Activated T-helper 2 cell treated with anti-CD3 and anti-CD28 coated beads, Interferon-gamma antibody, Interleukin-2, Interleukin-4, amounts not matched to agents 10 μg/mL and 5 μg/mL and 100 μg/mL, durations not matched to agents 14 hours and 24 hours and 36 hours (primary cell): ENCODE data around the gene TMEM151B. TPM values are rescaled to one million over a fixed set of nuclear protein-coding genes. Genes with fewer than 3 reads are reported as not detected.
A peak's percentile ranks its signal among the peaks of the same experiment; 100 is the strongest.

Source experiments
- DNase-seq: peaks from one replicate; pipeline ENCODE4 v3.0.0; 2021; ENCODE audit warnings: low spot score
- H3K27ac Mint-ChIP-seq: one replicate; pipeline ENCODE4 v1.8.0; 2021; ENCODE audit warnings: mixed read lengths
- H3K27me3 Mint-ChIP-seq: one replicate; pipeline ENCODE4 v1.8.0; 2021; ENCODE audit warnings: low read depth, mixed read lengths
- H3K36me3 Mint-ChIP-seq: one replicate; pipeline ENCODE4 v1.8.0; 2021; ENCODE audit warnings: low read depth, mixed read lengths
- H3K4me1 Mint-ChIP-seq: one replicate; pipeline ENCODE4 v1.8.0; 2021; ENCODE audit warnings: low read depth, mixed read lengths
- H3K4me3 Mint-ChIP-seq: one replicate; pipeline ENCODE4 v1.8.0; 2021; ENCODE audit warnings: low read depth, mild to moderate bottlenecking, moderate library complexity, mixed read lengths
- H3K9me3 Mint-ChIP-seq: one replicate; pipeline ENCODE4 v1.8.0; 2021; ENCODE audit warnings: mixed read lengths
- intact Hi-C: fragments of 100-400 bp; cut with micrococcal nuclease; formaldehyde crosslinking; loops from one replicate; pipeline ENCODE4 v1.15.1; 2023
- total RNA-seq: library from RNA; stranded (reverse); gene quantifications from 2 replicates; pipeline ENCODE4 v1.2.3, GENCODE V29; 2022

TMEM151B gene
- total RNA-seq, 1 donor from 2014 or later = not detected

- H3K27ac Mint-ChIP-seq = peak overlapping the region; percentile 99
- H3K4me3 Mint-ChIP-seq = peak overlapping the region; percentile 96
- H3K27me3 Mint-ChIP-seq = peaks cover 3% of the 10 kb centered on the region
- H3K4me1 Mint-ChIP-seq = peaks cover 50% of the 10 kb centered on the region
- no peak for DNase-seq
- peaks cover 75% of the 10 kb centered on the region for H3K36me3 Mint-ChIP-seq
- H3K9me3 Mint-ChIP-seq = no peaks in the 10 kb centered on the region
- intact Hi-C loops = no loop called here
Measured at GRCh38 chr6:44249082-44249748, 21.0 kb upstream of the TMEM151B start.

DNA sequence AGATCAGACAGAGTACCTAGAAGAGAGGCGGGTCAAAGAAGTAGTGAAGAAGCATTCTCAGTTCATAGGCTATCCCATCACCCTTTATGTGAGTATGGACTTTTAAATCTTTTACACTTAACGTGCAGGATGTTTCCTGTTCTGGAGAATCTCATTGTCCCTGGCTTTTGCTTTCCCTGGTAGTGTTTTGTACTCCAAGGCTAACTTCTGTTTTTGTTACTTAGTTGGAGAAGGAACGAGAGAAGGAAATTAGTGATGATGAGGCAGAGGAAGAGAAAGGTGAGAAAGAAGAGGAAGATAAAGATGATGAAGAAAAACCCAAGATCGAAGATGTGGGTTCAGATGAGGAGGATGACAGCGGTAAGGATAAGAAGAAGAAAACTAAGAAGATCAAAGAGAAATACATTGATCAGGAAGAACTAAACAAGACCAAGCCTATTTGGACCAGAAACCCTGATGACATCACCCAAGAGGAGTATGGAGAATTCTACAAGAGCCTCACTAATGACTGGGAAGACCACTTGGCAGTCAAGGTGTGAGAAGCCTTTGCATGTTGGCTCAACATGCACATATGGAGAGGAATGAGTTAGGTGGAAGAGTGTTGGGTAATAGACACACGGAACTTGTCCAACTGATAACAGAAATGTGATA lies 20.1 kb upstream of the TMEM151B start:
- H3K4me3 Mint-ChIP-seq = peak overlapping the region; percentile 96
- no peak for DNase-seq
- no peaks in the 10 kb centered on the region for H3K9me3 Mint-ChIP-seq
- intact Hi-C loops = no loop called here
- peaks cover 3% of the 10 kb centered on the region for H3K27me3 Mint-ChIP-seq
- H3K27ac Mint-ChIP-seq = peak overlapping the region; percentile 66
- H3K4me1 Mint-ChIP-seq = peaks cover 51% of the 10 kb centered on the region
- H3K36me3 Mint-ChIP-seq = peaks cover 85% of the 10 kb centered on the region

DNA sequence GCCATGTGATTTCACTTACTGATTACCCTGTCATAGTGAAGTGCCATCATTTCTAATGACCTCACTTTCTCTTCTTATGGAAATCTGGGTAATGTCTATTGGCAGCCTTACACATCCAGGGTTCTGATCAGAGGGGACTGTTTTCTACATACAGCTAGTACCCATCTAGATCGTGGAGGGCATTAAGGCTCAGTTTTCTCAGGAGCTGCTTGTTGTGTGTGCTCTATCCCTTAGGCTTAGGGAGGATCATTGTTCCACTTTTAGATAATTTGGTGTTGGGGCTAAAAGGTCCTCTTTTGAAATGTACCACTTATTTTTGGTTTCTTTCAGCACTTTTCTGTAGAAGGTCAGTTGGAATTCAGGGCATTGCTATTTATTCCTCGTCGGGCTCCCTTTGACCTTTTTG lies 19.5 kb upstream of the TMEM151B start:
- intact Hi-C loops = no loop called here
- DNase-seq = no peak
- H3K36me3 Mint-ChIP-seq = peaks cover 90% of the 10 kb centered on the region
- H3K4me3 Mint-ChIP-seq = peak overlapping the region; percentile 96
- H3K27ac Mint-ChIP-seq = no peak overlapping the region
- H3K4me1 Mint-ChIP-seq = peaks cover 51% of the 10 kb centered on the region
- no peaks in the 10 kb centered on the region for H3K9me3 Mint-ChIP-seq
- H3K27me3 Mint-ChIP-seq = peaks cover 3% of the 10 kb centered on the region

- no peak for DNase-seq
- H3K36me3 Mint-ChIP-seq = peaks cover 96% of the 10 kb centered on the region
- peaks cover 59% of the 10 kb centered on the region for H3K4me1 Mint-ChIP-seq
- H3K9me3 Mint-ChIP-seq = no peaks in the 10 kb centered on the region
- intact Hi-C loops = no loop called here
- peaks cover 2% of the 10 kb centered on the region for H3K27me3 Mint-ChIP-seq
- H3K27ac Mint-ChIP-seq = peak overlapping the region; percentile 25
- H3K4me3 Mint-ChIP-seq = peak overlapping the region; percentile 32
Measured at GRCh38 chr6:44251576-44252524, 18.4 kb upstream of the TMEM151B start.

- Mint-ChIP-seq H3K9me3 (no peaks in the 10 kb centered on the region), H3K36me3 (peaks cover 86% of the 10 kb centered on the region), H3K27me3 (no peaks in the 10 kb centered on the region), H3K27ac (peak overlapping the region; percentile 55), H3K4me1 (peaks cover 64% of the 10 kb centered on the region), H3K4me3 (peak overlapping the region; percentile 23)
- intact Hi-C loops = no loop called here
- DNase-seq = peak; percentile 49
Measured at GRCh38 chr6:44253307-44254101, 16.7 kb upstream of the TMEM151B start.

DNA sequence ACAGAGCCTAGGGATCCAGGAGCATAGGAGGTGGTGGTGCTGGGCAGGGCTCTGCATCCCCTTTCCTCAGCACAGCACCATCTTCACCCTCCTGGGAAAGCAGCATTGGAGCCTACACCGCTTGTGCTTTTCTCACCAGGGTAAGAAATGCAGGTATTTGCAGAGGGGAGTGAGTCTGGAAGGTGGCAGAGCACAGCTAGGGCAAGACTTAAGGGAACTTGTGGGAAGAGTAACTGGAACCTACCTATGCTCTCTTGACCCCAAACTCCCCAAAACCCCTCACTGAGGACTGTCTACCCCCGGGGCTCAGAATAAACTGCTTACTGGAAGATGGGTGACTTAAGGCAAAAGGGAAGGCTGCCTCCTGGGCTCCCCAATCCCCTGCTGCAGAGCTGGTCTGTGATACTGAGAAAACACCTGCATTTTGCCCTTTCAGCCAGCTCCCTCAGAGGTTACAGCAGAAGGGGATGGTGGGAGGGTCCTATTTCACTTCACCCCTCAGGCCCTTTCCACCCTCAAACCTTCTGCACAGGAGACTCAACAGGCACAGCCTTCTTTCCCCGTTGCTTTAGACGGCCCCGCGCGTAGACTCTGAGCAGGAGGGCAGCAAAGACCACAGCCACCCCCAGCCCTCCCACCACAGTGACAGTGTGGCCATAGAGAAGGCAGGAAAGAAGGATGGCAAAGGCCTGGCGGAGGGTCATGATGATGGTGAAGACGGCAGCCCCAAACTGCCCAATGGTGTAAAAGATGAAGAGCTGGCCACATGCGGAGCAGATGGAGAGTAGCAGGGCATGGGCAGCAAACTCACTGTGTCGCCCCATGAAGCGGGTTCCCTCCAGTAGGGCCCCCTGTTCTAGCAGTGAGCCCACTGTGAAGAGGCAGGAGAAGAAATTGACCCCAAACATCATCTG lies 15.8 kb upstream of the TMEM151B start:
- no peaks in the 10 kb centered on the region for H3K27me3 Mint-ChIP-seq
- H3K9me3 Mint-ChIP-seq = no peaks in the 10 kb centered on the region
- H3K4me1 Mint-ChIP-seq = peaks cover 63% of the 10 kb centered on the region
- intact Hi-C loops = loop anchor here (5.0 kb wide), 2 partner anchors 482 to 617 kb away; partner anchors contain the start of genes MAD2L1BP and VEGFA
- H3K4me3 Mint-ChIP-seq = peak overlapping the region; percentile 11
- no peak for DNase-seq
- H3K36me3 Mint-ChIP-seq = peaks cover 84% of the 10 kb centered on the region
- peak overlapping the region; percentile 72 for H3K27ac Mint-ChIP-seq

DNA sequence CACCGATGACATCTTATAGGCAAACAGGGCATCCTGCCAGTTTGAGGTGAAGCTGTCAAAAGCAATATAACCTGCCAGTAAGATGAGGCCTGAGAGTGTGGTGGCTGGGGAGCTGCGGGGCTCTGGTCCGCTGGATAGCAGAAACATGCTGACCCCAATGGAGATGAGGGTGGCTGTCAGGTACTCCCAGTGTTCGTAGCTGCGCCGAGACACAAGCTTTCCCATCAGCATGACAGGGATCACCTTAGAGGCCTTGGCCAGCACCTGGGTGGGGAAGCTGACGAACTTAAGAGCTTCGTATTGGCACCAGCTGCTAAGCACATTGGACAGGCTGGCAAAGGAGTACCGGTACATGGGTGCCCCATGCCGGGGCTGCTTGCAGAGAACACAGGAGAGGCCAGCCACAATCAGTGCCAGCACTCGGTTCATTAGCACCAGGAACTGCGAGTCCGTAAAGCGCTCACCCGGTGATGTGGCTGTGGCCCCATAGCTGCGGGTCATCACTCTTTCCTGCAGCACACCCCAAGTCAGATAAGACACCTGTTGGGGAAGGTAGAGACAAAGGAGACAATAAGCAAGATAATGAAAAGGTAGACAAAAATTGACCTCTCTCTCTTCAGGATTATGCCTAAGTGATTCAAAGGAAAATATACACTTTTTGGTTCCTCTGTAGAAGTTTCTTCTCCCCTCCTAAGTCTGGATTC lies 15.0 kb upstream of the TMEM151B start:
- Mint-ChIP-seq H3K4me3 (peak overlapping the region; percentile 84), H3K27ac (peak overlapping the region; percentile 72), H3K9me3 (no peaks in the 10 kb centered on the region), H3K4me1 (peaks cover 55% of the 10 kb centered on the region), H3K27me3 (no peaks in the 10 kb centered on the region), H3K36me3 (peaks cover 77% of the 10 kb centered on the region)
- intact Hi-C loops = loop anchor here (5.0 kb wide), 2 partner anchors 483 to 618 kb away; partner anchors contain the start of genes MAD2L1BP and VEGFA
- DNase-seq = no peak

- Mint-ChIP-seq H3K4me3 (peak overlapping the region; percentile 84), H3K4me1 (peaks cover 54% of the 10 kb centered on the region), H3K27me3 (no peaks in the 10 kb centered on the region), H3K36me3 (peaks cover 77% of the 10 kb centered on the region), H3K9me3 (no peaks in the 10 kb centered on the region), H3K27ac (peak overlapping the region; percentile 72)
- DNase-seq = no peak
- intact Hi-C loops = loop anchor here (1.0 to 5.0 kb wide), 5 partner anchors 9 to 619 kb away; partner anchors contain the start of genes HSP90AB1, MAD2L1BP and VEGFA
Measured at GRCh38 chr6:44255871-44256774, 14.1 kb upstream of the TMEM151B start.

- H3K27ac Mint-ChIP-seq = peak overlapping the region; percentile 72
- H3K9me3 Mint-ChIP-seq = no peaks in the 10 kb centered on the region
- peaks cover 54% of the 10 kb centered on the region for H3K4me1 Mint-ChIP-seq
- peak overlapping the region; percentile 84 for H3K4me3 Mint-ChIP-seq
- no peaks in the 10 kb centered on the region for H3K27me3 Mint-ChIP-seq
- intact Hi-C loops = loop anchor here (1.0 to 5.0 kb wide), 6 partner anchors 9 to 619 kb away; partner anchors contain the start of genes HSP90AB1, MAD2L1BP, NFKBIE and VEGFA
- DNase-seq = no peak
- peaks cover 73% of the 10 kb centered on the region for H3K36me3 Mint-ChIP-seq
Measured at GRCh38 chr6:44256775-44257024, 13.6 kb upstream of the TMEM151B start.

- H3K27ac Mint-ChIP-seq = peak within 1 kb of the TSS; percentile 85
- no peaks in the 10 kb centered on the region for H3K9me3 Mint-ChIP-seq
- H3K36me3 Mint-ChIP-seq = peaks cover 73% of the 10 kb centered on the region
- H3K4me3 Mint-ChIP-seq = peak within 1 kb of the TSS; percentile 84
- intact Hi-C loops = loop anchor here (1.0 to 5.0 kb wide), 5 partner anchors 8 to 620 kb away; partner anchors contain the start of genes MAD2L1BP, NFKBIE and VEGFA
- peaks cover 51% of the 10 kb centered on the region for H3K4me1 Mint-ChIP-seq
- H3K27me3 Mint-ChIP-seq = no peaks in the 10 kb centered on the region
- peak; percentile 65 for DNase-seq
Measured at GRCh38 chr6:44257025-44257752, 13.1 kb upstream of the TMEM151B start, which contains the start of gene SLC35B2. Gene SLC35B2 (minus strand): TSS chr6:44257528. CDS start chr6:44257410, 118 bp downstream.
